ENCODE data around the gene SP6. TPM values are rescaled to one million over a fixed set of nuclear protein-coding genes. Genes with fewer than 3 reads are reported as not detected.

The SP6 gene
- total RNA-seq, 1 experiment from 2014 or later = 3.3 TPM

DNA sequence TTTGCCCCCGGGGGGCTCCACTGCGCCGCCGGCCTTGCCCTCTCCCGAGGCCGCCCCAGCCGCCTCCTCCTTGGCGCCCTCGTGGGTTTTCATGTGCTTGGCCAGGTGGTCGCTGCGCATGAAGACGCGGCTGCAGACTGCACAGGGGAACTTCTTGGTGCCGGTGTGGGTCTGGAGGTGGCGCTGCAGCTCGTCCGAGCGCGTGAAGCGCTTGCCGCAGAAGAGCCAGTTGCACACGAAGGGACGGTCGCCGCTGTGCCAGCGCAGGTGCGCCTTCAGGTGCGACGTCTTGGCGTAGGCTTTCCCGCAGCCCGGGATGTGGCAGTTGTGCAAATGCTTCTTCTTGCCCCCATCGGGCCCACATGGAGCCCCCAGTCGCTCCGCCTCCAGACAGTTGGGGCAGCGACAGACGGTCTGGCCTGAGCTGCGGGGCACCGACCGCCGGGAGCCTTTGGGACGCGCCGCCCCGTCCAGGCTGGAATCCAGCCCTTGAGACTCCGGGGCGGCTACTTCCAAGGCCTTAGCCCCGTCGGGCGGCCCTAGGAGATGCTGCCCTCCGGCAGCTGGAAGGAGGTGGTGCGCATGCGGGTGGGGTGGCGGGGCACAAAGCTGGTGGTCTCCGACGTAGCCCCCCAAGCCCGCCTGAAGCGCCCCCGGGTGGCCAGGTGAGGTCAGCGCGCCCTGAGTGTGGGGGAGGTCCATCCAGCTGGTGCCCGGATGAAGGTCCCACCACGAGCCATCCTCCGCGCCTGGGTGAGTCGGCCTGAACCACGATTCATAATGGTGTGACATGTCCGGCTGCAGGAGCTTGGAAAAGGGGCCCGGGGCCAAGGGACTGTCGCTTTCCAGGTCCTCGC, 3.4 kb downstream of the SP6 start (continued):
- TF ChIP-seq, protein P1, sequence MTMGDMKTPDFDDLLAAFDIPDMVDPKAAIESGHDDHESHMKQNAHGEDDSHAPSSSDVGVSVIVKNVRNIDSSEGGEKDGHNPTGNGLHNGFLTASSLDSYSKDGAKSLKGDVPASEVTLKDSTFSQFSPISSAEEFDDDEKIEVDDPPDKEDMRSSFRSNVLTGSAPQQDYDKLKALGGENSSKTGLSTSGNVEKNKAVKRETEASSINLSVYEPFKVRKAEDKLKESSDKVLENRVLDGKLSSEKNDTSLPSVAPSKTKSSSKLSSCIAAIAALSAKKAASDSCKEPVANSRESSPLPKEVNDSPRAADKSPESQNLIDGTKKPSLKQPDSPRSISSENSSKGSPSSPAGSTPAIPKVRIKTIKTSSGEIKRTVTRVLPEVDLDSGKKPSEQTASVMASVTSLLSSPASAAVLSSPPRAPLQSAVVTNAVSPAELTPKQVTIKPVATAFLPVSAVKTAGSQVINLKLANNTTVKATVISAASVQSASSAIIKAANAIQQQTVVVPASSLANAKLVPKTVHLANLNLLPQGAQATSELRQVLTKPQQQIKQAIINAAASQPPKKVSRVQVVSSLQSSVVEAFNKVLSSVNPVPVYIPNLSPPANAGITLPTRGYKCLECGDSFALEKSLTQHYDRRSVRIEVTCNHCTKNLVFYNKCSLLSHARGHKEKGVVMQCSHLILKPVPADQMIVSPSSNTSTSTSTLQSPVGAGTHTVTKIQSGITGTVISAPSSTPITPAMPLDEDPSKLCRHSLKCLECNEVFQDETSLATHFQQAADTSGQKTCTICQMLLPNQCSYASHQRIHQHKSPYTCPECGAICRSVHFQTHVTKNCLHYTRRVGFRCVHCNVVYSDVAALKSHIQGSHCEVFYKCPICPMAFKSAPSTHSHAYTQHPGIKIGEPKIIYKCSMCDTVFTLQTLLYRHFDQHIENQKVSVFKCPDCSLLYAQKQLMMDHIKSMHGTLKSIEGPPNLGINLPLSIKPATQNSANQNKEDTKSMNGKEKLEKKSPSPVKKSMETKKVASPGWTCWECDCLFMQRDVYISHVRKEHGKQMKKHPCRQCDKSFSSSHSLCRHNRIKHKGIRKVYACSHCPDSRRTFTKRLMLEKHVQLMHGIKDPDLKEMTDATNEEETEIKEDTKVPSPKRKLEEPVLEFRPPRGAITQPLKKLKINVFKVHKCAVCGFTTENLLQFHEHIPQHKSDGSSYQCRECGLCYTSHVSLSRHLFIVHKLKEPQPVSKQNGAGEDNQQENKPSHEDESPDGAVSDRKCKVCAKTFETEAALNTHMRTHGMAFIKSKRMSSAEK (CRISPR knock-in tag; IDR thresholded peaks at IDR 0.05; ENCODE audit: borderline replicate concordance) = no peak
- TF ChIP-seq, protein P2, sequence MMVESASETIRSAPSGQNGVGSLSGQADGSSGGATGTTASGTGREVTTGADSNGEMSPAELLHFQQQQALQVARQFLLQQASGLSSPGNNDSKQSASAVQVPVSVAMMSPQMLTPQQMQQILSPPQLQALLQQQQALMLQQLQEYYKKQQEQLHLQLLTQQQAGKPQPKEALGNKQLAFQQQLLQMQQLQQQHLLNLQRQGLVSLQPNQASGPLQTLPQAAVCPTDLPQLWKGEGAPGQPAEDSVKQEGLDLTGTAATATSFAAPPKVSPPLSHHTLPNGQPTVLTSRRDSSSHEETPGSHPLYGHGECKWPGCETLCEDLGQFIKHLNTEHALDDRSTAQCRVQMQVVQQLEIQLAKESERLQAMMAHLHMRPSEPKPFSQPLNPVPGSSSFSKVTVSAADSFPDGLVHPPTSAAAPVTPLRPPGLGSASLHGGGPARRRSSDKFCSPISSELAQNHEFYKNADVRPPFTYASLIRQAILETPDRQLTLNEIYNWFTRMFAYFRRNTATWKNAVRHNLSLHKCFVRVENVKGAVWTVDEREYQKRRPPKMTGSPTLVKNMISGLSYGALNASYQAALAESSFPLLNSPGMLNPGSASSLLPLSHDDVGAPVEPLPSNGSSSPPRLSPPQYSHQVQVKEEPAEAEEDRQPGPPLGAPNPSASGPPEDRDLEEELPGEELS (CRISPR knock-in tag; IDR thresholded peaks at IDR 0.05) = peak; percentile 93
- TF ChIP-seq, protein P3, sequence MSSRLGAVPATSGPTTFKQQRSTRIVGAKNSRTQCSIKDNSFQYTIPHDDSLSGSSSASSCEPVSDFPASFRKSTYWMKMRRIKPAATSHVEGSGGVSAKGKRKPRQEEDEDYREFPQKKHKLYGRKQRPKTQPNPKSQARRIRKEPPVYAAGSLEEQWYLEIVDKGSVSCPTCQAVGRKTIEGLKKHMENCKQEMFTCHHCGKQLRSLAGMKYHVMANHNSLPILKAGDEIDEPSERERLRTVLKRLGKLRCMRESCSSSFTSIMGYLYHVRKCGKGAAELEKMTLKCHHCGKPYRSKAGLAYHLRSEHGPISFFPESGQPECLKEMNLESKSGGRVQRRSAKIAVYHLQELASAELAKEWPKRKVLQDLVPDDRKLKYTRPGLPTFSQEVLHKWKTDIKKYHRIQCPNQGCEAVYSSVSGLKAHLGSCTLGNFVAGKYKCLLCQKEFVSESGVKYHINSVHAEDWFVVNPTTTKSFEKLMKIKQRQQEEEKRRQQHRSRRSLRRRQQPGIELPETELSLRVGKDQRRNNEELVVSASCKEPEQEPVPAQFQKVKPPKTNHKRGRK (CRISPR knock-in tag; IDR thresholded peaks at IDR 0.05; ENCODE audit: borderline replicate concordance) = no peak
- no peak for TF ChIP-seq ZNF671 (CRISPR knock-in tag; IDR thresholded peaks at IDR 0.05)
- no peak for TF ChIP-seq KAT7 (CRISPR knock-in tag; IDR thresholded peaks at IDR 0.05; ENCODE audit: borderline replicate concordance)
- TF ChIP-seq ELF4 (CRISPR knock-in tag; IDR thresholded peaks at IDR 0.05; ENCODE audit: low read depth) = 0 out of 2 replicates have a peak, but pooled peaks have one; percentile 49
- peak; percentile 87 for TF ChIP-seq TP53 (CRISPR knock-in tag; IDR thresholded peaks at IDR 0.05)
- TF ChIP-seq NFE2L1 (CRISPR knock-in tag; IDR thresholded peaks at IDR 0.05) = peak; percentile 62; the same call in 1 of the 2 replicates
- TF ChIP-seq, protein P4, sequence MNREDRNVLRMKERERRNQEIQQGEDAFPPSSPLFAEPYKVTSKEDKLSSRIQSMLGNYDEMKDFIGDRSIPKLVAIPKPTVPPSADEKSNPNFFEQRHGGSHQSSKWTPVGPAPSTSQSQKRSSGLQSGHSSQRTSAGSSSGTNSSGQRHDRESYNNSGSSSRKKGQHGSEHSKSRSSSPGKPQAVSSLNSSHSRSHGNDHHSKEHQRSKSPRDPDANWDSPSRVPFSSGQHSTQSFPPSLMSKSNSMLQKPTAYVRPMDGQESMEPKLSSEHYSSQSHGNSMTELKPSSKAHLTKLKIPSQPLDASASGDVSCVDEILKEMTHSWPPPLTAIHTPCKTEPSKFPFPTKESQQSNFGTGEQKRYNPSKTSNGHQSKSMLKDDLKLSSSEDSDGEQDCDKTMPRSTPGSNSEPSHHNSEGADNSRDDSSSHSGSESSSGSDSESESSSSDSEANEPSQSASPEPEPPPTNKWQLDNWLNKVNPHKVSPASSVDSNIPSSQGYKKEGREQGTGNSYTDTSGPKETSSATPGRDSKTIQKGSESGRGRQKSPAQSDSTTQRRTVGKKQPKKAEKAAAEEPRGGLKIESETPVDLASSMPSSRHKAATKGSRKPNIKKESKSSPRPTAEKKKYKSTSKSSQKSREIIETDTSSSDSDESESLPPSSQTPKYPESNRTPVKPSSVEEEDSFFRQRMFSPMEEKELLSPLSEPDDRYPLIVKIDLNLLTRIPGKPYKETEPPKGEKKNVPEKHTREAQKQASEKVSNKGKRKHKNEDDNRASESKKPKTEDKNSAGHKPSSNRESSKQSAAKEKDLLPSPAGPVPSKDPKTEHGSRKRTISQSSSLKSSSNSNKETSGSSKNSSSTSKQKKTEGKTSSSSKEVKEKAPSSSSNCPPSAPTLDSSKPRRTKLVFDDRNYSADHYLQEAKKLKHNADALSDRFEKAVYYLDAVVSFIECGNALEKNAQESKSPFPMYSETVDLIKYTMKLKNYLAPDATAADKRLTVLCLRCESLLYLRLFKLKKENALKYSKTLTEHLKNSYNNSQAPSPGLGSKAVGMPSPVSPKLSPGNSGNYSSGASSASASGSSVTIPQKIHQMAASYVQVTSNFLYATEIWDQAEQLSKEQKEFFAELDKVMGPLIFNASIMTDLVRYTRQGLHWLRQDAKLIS (CRISPR knock-in tag; IDR thresholded peaks at IDR 0.05; ENCODE audit: borderline replicate concordance) = no peak
- TF ChIP-seq, protein P5, sequence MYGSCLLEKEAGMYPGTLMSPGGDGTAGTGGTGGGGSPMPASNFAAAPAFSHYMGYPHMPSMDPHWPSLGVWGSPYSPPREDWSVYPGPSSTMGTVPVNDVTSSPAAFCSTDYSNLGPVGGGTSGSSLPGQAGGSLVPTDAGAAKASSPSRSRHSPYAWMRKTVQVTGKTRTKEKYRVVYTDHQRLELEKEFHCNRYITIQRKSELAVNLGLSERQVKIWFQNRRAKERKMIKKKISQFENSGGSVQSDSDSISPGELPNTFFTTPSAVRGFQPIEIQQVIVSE (CRISPR knock-in tag; IDR thresholded peaks at IDR 0.05; ENCODE audit: borderline replicate concordance) = no peak
- TF ChIP-seq SMAD4 (CRISPR knock-in tag; IDR thresholded peaks at IDR 0.05) = 0 out of 2 replicates have a peak, but pooled peaks have one; percentile 66
- peak; percentile 73; the same call in 1 of the 2 replicates for TF ChIP-seq FOXK1 (CRISPR knock-in tag; IDR thresholded peaks at IDR 0.05)
- TF ChIP-seq TEAD1 (CRISPR knock-in tag; IDR thresholded peaks at IDR 0.05) = peak; percentile 75
- TF ChIP-seq, protein P6, sequence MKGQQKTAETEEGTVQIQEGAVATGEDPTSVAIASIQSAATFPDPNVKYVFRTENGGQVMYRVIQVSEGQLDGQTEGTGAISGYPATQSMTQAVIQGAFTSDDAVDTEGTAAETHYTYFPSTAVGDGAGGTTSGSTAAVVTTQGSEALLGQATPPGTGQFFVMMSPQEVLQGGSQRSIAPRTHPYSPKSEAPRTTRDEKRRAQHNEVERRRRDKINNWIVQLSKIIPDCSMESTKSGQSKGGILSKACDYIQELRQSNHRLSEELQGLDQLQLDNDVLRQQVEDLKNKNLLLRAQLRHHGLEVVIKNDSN (CRISPR knock-in tag; IDR thresholded peaks at IDR 0.05) = peak; percentile 81; the same call in 1 of the 2 replicates
- peak; percentile 36; the same call in 1 of the 2 replicates for TF ChIP-seq ZNF121 (CRISPR knock-in tag; IDR thresholded peaks at IDR 0.05)
- TF ChIP-seq IRF2 (CRISPR knock-in tag; IDR thresholded peaks at IDR 0.05; ENCODE audit: borderline replicate concordance, low read depth) = no peak
- TF ChIP-seq FOXJ3 (CRISPR knock-in tag; IDR thresholded peaks at IDR 0.05; ENCODE audit: borderline replicate concordance) = no peak
- no peak for TF ChIP-seq OVOL2 (CRISPR knock-in tag; IDR thresholded peaks at IDR 0.05; ENCODE audit: borderline replicate concordance)
- TF ChIP-seq, protein P7, sequence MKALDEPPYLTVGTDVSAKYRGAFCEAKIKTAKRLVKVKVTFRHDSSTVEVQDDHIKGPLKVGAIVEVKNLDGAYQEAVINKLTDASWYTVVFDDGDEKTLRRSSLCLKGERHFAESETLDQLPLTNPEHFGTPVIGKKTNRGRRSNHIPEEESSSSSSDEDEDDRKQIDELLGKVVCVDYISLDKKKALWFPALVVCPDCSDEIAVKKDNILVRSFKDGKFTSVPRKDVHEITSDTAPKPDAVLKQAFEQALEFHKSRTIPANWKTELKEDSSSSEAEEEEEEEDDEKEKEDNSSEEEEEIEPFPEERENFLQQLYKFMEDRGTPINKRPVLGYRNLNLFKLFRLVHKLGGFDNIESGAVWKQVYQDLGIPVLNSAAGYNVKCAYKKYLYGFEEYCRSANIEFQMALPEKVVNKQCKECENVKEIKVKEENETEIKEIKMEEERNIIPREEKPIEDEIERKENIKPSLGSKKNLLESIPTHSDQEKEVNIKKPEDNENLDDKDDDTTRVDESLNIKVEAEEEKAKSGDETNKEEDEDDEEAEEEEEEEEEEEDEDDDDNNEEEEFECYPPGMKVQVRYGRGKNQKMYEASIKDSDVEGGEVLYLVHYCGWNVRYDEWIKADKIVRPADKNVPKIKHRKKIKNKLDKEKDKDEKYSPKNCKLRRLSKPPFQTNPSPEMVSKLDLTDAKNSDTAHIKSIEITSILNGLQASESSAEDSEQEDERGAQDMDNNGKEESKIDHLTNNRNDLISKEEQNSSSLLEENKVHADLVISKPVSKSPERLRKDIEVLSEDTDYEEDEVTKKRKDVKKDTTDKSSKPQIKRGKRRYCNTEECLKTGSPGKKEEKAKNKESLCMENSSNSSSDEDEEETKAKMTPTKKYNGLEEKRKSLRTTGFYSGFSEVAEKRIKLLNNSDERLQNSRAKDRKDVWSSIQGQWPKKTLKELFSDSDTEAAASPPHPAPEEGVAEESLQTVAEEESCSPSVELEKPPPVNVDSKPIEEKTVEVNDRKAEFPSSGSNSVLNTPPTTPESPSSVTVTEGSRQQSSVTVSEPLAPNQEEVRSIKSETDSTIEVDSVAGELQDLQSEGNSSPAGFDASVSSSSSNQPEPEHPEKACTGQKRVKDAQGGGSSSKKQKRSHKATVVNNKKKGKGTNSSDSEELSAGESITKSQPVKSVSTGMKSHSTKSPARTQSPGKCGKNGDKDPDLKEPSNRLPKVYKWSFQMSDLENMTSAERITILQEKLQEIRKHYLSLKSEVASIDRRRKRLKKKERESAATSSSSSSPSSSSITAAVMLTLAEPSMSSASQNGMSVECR (CRISPR knock-in tag; IDR thresholded peaks at IDR 0.05; ENCODE audit: borderline replicate concordance) = peak; percentile 82; the same call in 1 of the 2 replicates

Measured in WTC11 (cell line).